Caco-2 (cell line): ENCODE data around the gene HOXD8. TPM values are rescaled to one million over a fixed set of nuclear protein-coding genes. Genes with fewer than 3 reads are reported as not detected.

ENCODE experiments used
- BruUV-seq: library from RNA; stranded (reverse); fragments of 400-500 nt; replicated peaks from 2 replicates; lab custom pipeline; 2021; lab: Mats Ljungman, UMichigan
- CTCF ChIA-PET: fragments of 300-600 bp; sonication (Branson Sonifier 250); formaldehyde crosslinking; loops from one replicate; lab custom pipeline; 2022; ENCODE audit warnings: antibody characterized with exemption; lab: Charles Lee
- POLR2A ChIA-PET: fragments of 300-600 bp; sonication (Branson Sonifier 250); formaldehyde crosslinking; loops from one replicate; lab custom pipeline; 2022; ENCODE audit warnings: antibody characterized with exemption; lab: Charles Lee
- DNase-seq, 2 experiments: peaks; one replicate each; pipeline versions ENCODE4 v3.0.0 to v3.0.0-alpha.2; 2020 to 2022
- H3K27me3 ChIP-seq: replicated peaks from 2 replicates; pipeline ENCODE4 v1.6.0; 2011; ENCODE audit warnings: low read length; ENCODE audit not compliant: control insufficient read depth, insufficient read depth
- H3K36me3 ChIP-seq: 2 replicates; pipeline ENCODE4 v1.5.1; 2011; ENCODE audit warnings: low read length; ENCODE audit not compliant: control insufficient read depth, insufficient read depth
- H3K4me1 ChIP-seq: fragments of 250-450 bp; sonication (Bioruptor Pico); 2 replicates; pipeline ENCODE4 v1.5.1; 2020; ENCODE audit warnings: mild to moderate bottlenecking
- H3K4me3 ChIP-seq: 2 replicates; pipeline ENCODE4 v1.5.1; 2011; ENCODE audit warnings: low read depth, mild to moderate bottlenecking, control low read depth, low read length
- H3K9me3 ChIP-seq: fragments of 250-450 bp; sonication (Bioruptor Pico); 2 replicates; pipeline ENCODE4 v1.5.1; 2020; ENCODE audit warnings: mild to moderate bottlenecking, moderate library complexity
- H3K27ac Mint-ChIP-seq: one replicate; pipeline ENCODE4 v1.8.0; 2022; ENCODE audit warnings: mixed read lengths; ENCODE audit not compliant: unreplicated experiment
- H3K27me3 Mint-ChIP-seq: one replicate; pipeline ENCODE4 v1.8.0; 2022; ENCODE audit warnings: mixed read lengths; ENCODE audit not compliant: insufficient read depth, unreplicated experiment
- H3K36me3 Mint-ChIP-seq: one replicate; pipeline ENCODE4 v1.8.0; 2022; ENCODE audit warnings: mild to moderate bottlenecking, mixed read lengths; ENCODE audit not compliant: insufficient read depth, unreplicated experiment
- H3K4me1 Mint-ChIP-seq: one replicate; pipeline ENCODE4 v1.8.0; 2022; ENCODE audit warnings: low read depth, mixed read lengths; ENCODE audit not compliant: unreplicated experiment
- H3K4me3 Mint-ChIP-seq: one replicate; pipeline ENCODE4 v1.8.0; 2022; ENCODE audit warnings: mild to moderate bottlenecking, moderate library complexity, mixed read lengths; ENCODE audit not compliant: unreplicated experiment
- H3K9me3 Mint-ChIP-seq: one replicate; pipeline ENCODE4 v1.8.0; 2022; ENCODE audit warnings: mixed read lengths; ENCODE audit not compliant: unreplicated experiment
- intact Hi-C: fragments of 100-400 bp; cut with micrococcal nuclease; formaldehyde crosslinking; loops from one replicate; pipeline ENCODE4 v1.10.0; 2022; ENCODE audit not compliant: unreplicated experiment
- total RNA-seq: library from RNA; stranded (reverse); gene quantifications from 2 replicates; pipeline ENCODE4 v1.2.3, GENCODE V29; 2022
- TF ChIP-seq, protein P1 (sequence below), 2 experiments: fragments of 200-600 bp in 1 of 2; IDR thresholded peaks; 1 replicate in 1 of 2; 2 replicates in 1 of 2; pipeline versions ENCODE4 v1.5.1 to v1.8.0; 2011 to 2022; ENCODE audit warnings: antibody characterized with exemption in 1 of 2, control low read depth in 1 of 2, inconsistent platforms in 1 of 2, low read depth in 1 of 2, low read length in 1 of 2, mild to moderate bottlenecking in 1 of 2, moderate library complexity in 1 of 2; ENCODE audit not compliant: insufficient read depth in 1 of 2, severe bottlenecking in 1 of 2, unreplicated experiment in 1 of 2

The HOXD8 gene
- total RNA-seq, 1 experiment from 2014 or later = not detected

DNA sequence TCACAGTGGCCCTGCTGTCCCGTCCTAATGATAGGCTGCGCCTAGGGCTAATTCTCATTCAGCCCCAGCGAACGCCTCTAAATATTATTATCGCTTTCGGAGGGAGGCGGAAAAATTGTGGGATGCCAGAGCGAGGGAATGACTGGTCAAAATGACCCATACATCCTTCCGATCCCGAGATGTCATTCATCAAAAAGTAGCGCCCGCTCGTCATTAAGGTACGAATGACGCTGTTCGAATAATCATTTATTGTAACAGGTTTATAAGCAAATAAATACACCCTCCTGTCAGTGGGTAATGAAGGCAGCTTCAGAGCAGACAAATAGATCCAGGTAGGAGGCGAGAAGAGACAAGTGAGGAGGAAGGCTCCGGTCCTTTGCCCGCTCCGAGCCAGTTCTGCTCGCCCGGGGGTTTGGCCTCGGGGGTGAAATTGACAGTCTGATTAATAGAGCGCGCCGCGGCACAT, 45.7 kb upstream of the HOXD8 start, which contains the start of gene EVX2:
Gene EVX2 (minus strand): TSS at position 167 of the 466 bp plus-strand sequence. CDS start 186 bp downstream, outside the sequence.
- H3K4me3 Mint-ChIP-seq = peak within 1 kb of the TSS; percentile 64
- no peak for DNase-seq
- ChIA-PET POLR2A (no interaction called here), CTCF (no interaction called here)
- TF ChIP-seq, protein P1, sequence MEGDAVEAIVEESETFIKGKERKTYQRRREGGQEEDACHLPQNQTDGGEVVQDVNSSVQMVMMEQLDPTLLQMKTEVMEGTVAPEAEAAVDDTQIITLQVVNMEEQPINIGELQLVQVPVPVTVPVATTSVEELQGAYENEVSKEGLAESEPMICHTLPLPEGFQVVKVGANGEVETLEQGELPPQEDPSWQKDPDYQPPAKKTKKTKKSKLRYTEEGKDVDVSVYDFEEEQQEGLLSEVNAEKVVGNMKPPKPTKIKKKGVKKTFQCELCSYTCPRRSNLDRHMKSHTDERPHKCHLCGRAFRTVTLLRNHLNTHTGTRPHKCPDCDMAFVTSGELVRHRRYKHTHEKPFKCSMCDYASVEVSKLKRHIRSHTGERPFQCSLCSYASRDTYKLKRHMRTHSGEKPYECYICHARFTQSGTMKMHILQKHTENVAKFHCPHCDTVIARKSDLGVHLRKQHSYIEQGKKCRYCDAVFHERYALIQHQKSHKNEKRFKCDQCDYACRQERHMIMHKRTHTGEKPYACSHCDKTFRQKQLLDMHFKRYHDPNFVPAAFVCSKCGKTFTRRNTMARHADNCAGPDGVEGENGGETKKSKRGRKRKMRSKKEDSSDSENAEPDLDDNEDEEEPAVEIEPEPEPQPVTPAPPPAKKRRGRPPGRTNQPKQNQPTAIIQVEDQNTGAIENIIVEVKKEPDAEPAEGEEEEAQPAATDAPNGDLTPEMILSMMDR (IDR thresholded peaks at IDR 0.05; ENCODE audit: insufficient read depth in 1 of 2, low read depth in 1 of 2, low read length in 1 of 2, severe bottlenecking in 1 of 2, unreplicated experiment in 1 of 2) = no peak
- H3K27me3 ChIP-seq = peaks cover 21% of the 10 kb centered on the region
- peaks cover 19% of the 10 kb centered on the region; the same call in 1 of the 2 replicates for H3K4me1 ChIP-seq
- peaks cover 19% of the 10 kb centered on the region for H3K4me1 Mint-ChIP-seq
- H3K9me3 Mint-ChIP-seq = no peaks in the 10 kb centered on the region
- intact Hi-C loops = loop anchor here (2.0 to 10.0 kb wide), 2 partner anchors 119 to 199 kb away; no protein-coding TSS in a partner anchor
- H3K4me3 ChIP-seq = 0 out of 2 replicates have a peak within 1 kb of the TSS, but pooled peaks have one; percentile 1
- H3K36me3 ChIP-seq = no peaks in the 10 kb centered on the region
- no TSS peak for BruUV-seq
- H3K27me3 Mint-ChIP-seq = peaks cover 58% of the 10 kb centered on the region
- H3K36me3 Mint-ChIP-seq = peaks cover 5% of the 10 kb centered on the region
- H3K9me3 ChIP-seq = peaks cover 15% of the 10 kb centered on the region
- no peak within 1 kb of the TSS for H3K27ac Mint-ChIP-seq

DNA sequence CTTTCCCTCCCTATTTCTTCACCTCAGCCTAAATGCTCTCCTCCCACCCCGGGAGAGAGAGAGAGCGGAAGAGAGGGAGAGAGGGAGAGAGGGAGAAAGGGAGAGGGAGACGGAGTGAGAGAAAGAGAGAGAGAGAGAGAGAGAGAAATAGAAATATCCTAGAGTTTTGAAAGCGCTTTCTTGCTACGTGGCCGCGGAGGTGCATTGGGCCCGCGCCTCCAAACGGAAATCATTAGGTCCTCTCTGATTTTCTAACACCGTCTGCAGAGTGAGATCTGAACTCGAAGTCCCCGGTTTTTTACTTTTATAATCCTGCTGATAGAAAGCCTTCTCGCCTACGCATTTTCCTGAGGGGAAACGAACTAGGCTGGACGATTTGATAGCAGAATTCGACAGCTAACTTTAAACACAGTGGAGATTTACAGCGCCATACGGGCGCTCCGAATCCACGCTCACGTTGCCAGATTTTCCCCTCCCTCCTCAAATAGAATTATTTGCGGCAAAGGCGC, 44.8 kb upstream of the HOXD8 start:
- Histone ChIP-seq H3K27me3 (peaks cover 20% of the 10 kb centered on the region), H3K9me3 (peaks cover 15% of the 10 kb centered on the region), H3K36me3 (no peaks in the 10 kb centered on the region), H3K4me1 (peaks cover 16% of the 10 kb centered on the region; the same call in 1 of the 2 replicates), H3K4me3 (peak overlapping the region; percentile 22)
- Mint-ChIP-seq H3K4me3 (peak overlapping the region; percentile 64), H3K27ac (no peak overlapping the region), H3K9me3 (no peaks in the 10 kb centered on the region), H3K36me3 (peaks cover 5% of the 10 kb centered on the region), H3K4me1 (peaks cover 13% of the 10 kb centered on the region), H3K27me3 (peaks cover 54% of the 10 kb centered on the region)
- TF ChIP-seq, protein P1 (IDR thresholded peaks at IDR 0.05; ENCODE audit: insufficient read depth in 1 of 2, low read depth in 1 of 2, low read length in 1 of 2, severe bottlenecking in 1 of 2, unreplicated experiment in 1 of 2) = no peak
- intact Hi-C loops = loop anchor here (2.0 to 10.0 kb wide), 2 partner anchors 120 to 200 kb away; no protein-coding TSS in a partner anchor
- no peak for DNase-seq
- POLR2A ChIA-PET = no interaction called here
- no TSS peak for BruUV-seq
- CTCF ChIA-PET = interaction anchor here (0.7 kb wide), 1 partner anchor 222 kb away, joined by 3 read pairs; no protein-coding TSS in a partner anchor

DNA sequence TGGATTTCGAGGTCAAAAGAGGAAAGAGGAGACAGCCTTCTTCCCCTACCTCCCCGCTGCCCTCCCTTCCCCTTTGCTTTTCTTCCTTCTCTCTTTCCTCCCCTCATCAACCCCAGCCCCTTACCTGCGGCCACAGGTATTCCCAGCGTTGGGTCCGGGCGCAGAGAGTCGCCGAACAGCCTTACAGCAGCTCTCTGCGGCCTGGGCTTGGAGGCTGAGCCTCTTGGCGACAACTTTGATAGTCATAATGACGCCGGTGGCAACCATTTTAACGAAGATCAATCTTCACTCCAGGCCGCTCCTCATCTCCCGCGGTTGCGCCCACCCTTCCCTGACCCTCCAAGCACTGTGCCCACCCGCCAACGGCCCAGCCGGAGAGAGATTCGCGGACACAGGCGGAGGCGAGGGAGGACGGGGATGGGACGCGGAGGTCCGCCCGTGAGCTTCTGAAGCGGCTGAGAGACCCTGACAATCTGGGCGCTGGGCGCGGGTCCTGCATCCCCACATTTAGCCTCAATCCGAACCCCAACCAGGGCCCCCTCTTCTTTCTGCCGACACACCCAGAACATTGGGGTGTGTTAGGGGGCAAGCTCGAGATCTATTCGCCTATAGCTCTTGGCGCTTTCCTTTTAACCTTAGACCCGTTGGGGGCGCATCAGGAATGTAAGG, 44.3 kb upstream of the HOXD8 start:
- H3K9me3 Mint-ChIP-seq = no peaks in the 10 kb centered on the region
- H3K4me1 Mint-ChIP-seq = peaks cover 12% of the 10 kb centered on the region
- TF ChIP-seq, protein P1 (IDR thresholded peaks at IDR 0.05; ENCODE audit: insufficient read depth in 1 of 2, low read depth in 1 of 2, low read length in 1 of 2, severe bottlenecking in 1 of 2, unreplicated experiment in 1 of 2) = no peak
- Histone ChIP-seq H3K4me3 (peak overlapping the region; percentile 22), H3K9me3 (peaks cover 15% of the 10 kb centered on the region), H3K36me3 (no peaks in the 10 kb centered on the region), H3K4me1 (peaks cover 15% of the 10 kb centered on the region; the same call in 1 of the 2 replicates), H3K27me3 (peaks cover 20% of the 10 kb centered on the region)
- H3K27me3 Mint-ChIP-seq = peaks cover 54% of the 10 kb centered on the region
- no peak overlapping the region for H3K27ac Mint-ChIP-seq
- H3K36me3 Mint-ChIP-seq = peaks cover 5% of the 10 kb centered on the region
- DNase-seq = no peak
- H3K4me3 Mint-ChIP-seq = peak overlapping the region; percentile 64
- intact Hi-C loops = loop anchor here (2.0 to 10.0 kb wide), 2 partner anchors 120 to 200 kb away; no protein-coding TSS in a partner anchor
- POLR2A ChIA-PET = no interaction called here
- CTCF ChIA-PET = interaction anchor here (0.7 to 1.2 kb wide), 3 partner anchors 222 to 775 kb away, joined by 3 to 6 read pairs (median 3); no protein-coding TSS in a partner anchor
- no TSS peak for BruUV-seq
